ENCODE data around the gene SLC45A1. TPM values are rescaled to one million over a fixed set of nuclear protein-coding genes. Genes with fewer than 3 reads are reported as not detected.
"Not testable (repeated sequence)": the region's sequence is repeated elsewhere in the genome, so short reads cannot be mapped to it uniquely, and the experiment has no call there.

SLC45A1 gene
- total RNA-seq, 2 experiments from 2014 or later = 0.52 to 0.74 TPM

DNA sequence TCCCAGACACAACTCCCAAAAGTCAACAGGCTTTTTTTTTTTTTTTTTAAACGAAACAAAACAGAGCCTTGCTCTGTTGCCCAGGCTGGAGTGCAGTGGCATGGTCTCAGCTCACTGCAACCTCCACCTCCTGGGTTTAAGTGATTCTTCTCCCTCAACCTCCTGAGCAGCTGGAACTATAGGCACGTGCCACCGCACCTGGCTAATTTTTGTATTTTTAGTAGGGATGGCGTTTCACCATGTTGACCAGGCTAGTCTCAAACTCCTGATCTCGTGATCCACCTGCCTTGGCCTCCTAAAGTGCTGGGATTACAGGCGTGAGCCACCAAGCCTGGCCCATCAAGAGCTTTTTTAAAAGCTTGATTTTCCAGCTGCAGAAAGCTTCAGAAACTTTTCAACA is 62.4 kb downstream of the SLC45A1 start:
- CTCF ChIA-PET = interaction anchor here (0.6 kb wide), 2 partner anchors 11 to 838 kb away, joined by 4 read pairs; no protein-coding TSS in a partner anchor
- intact Hi-C loops (cut with micrococcal nuclease); H3K27ac Mint-ChIP-seq; H3K4me3 Mint-ChIP-seq; H3K27me3 Mint-ChIP-seq (ENCODE audit: low read depth); H3K36me3 Mint-ChIP-seq (ENCODE audit: low read depth); H3K9me3 Mint-ChIP-seq; DNase-seq: not testable (repeated sequence)
- H3K4me1 Mint-ChIP-seq (ENCODE audit: low read depth) = peaks cover 78% of the 10 kb centered on the region

DNA sequence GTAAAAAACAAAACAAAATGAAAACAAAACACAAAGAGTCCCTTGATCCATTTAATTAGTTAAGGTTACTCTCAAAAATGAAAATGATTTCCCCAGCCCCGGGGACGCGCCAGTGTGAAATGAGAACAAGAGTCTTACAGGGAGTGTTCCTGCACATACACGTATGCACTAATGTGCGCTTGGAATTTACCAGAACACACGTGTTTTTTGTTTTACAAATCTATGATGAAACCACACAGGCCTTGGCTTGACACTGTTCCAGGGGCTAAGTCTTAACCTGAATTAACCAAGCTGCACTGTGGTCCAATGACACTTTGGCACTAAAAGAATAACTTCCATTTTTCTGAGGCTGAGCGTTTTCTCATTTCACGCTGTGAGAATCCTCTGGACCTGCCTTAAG is 63.7 kb downstream of the SLC45A1 start:
- intact Hi-C loops (cut with micrococcal nuclease) = no loop called here
- H3K27me3 Mint-ChIP-seq (ENCODE audit: low read depth) = no peaks in the 10 kb centered on the region

GRCh38 chr1:8382051-8382505 is 64.2 kb downstream of the SLC45A1 start:
- Mint-ChIP-seq H3K4me1 (ENCODE audit: low read depth) (peaks cover 81% of the 10 kb centered on the region), H3K9me3 (no peaks in the 10 kb centered on the region), H3K4me3 (no peak overlapping the region), H3K27me3 (ENCODE audit: low read depth) (no peaks in the 10 kb centered on the region), H3K27ac (no peak overlapping the region), H3K36me3 (ENCODE audit: low read depth) (peaks cover 10% of the 10 kb centered on the region)
- intact Hi-C loops (cut with micrococcal nuclease) = no loop called here
- CTCF ChIA-PET = interaction anchor here (0.7 to 2.1 kb wide), 5 partner anchors 9 to 389 kb away, joined by 3 to 7 read pairs (median 4); no protein-coding TSS in a partner anchor
- DNase-seq = no peak

More for the DNA sequence above, 63.7 kb downstream of the SLC45A1 start:
- no peak for DNase-seq
- CTCF ChIA-PET = interaction anchor here (0.7 to 2.1 kb wide), 4 partner anchors 9 to 389 kb away, joined by 3 to 7 read pairs (median 4); no protein-coding TSS in a partner anchor
- peaks cover 78% of the 10 kb centered on the region for H3K4me1 Mint-ChIP-seq (ENCODE audit: low read depth)
- no peaks in the 10 kb centered on the region for H3K9me3 Mint-ChIP-seq
- no peak overlapping the region for H3K27ac Mint-ChIP-seq
- no peak overlapping the region for H3K4me3 Mint-ChIP-seq
- H3K36me3 Mint-ChIP-seq (ENCODE audit: low read depth) = peaks cover 10% of the 10 kb centered on the region

GRCh38 chr1:8382608-8383505 is 64.9 kb downstream of the SLC45A1 start:
- Mint-ChIP-seq H3K9me3 (no peaks in the 10 kb centered on the region), H3K27ac (peak overlapping the region; percentile 86), H3K27me3 (ENCODE audit: low read depth) (no peaks in the 10 kb centered on the region), H3K4me3 (peak overlapping the region; percentile 55), H3K36me3 (ENCODE audit: low read depth) (peaks cover 8% of the 10 kb centered on the region), H3K4me1 (ENCODE audit: low read depth) (peaks cover 83% of the 10 kb centered on the region)
- intact Hi-C loops (cut with micrococcal nuclease) = no loop called here
- CTCF ChIA-PET = interaction anchor here (0.9 to 2.1 kb wide), 4 partner anchors 8 to 344 kb away, joined by 3 to 7 read pairs (median 4); no protein-coding TSS in a partner anchor
- DNase-seq = no peak

DNA sequence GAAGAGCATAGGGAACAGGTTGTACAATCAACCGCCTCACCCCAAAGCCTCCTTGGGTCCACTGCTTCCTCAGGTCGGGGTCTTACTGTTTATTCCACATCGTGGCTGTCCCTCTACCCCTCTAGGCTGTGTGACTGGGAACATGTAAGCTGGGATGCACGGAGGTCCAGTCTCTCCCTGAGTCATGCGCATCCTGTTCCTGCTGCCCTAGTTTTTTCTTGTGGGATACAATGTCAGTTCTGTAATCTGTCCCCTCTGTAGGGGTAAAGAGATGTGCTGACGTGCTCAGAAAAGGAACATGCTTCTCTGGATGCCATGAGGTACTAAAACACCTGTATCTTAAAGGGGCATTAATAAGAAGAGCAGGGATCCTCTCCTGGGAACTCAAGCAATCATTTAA is 66.2 kb downstream of the SLC45A1 start:
- no peak overlapping the region for H3K4me3 Mint-ChIP-seq
- H3K9me3 Mint-ChIP-seq = no peaks in the 10 kb centered on the region
- H3K27ac Mint-ChIP-seq = peak overlapping the region; percentile 54
- peaks cover 13% of the 10 kb centered on the region for H3K36me3 Mint-ChIP-seq (ENCODE audit: low read depth)
- DNase-seq = no peak
- CTCF ChIA-PET = no interaction called here
- no peaks in the 10 kb centered on the region for H3K27me3 Mint-ChIP-seq (ENCODE audit: low read depth)
- H3K4me1 Mint-ChIP-seq (ENCODE audit: low read depth) = peaks cover 77% of the 10 kb centered on the region
- intact Hi-C loops (cut with micrococcal nuclease) = no loop called here

DNA sequence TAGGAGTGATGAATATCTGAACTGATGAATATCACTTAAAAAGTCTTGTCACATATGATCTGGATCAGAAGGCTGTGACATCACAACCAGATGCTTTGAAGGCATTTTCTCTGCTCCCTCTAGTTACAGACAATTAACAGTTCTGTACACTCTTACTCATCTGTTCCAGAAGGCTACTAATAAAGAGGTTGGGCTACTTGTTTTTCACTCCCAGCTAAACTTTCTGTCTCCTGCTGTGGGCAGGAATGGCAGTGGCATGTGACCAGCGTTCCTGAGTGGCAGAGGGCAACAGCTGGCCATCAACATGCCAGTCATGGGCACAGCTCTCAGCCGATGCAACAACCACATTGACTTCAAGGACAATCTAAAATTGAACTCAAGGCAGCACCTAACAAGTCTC is 66.7 kb downstream of the SLC45A1 start:
- CTCF ChIA-PET = no interaction called here
- intact Hi-C loops (cut with micrococcal nuclease) = no loop called here

DNA sequence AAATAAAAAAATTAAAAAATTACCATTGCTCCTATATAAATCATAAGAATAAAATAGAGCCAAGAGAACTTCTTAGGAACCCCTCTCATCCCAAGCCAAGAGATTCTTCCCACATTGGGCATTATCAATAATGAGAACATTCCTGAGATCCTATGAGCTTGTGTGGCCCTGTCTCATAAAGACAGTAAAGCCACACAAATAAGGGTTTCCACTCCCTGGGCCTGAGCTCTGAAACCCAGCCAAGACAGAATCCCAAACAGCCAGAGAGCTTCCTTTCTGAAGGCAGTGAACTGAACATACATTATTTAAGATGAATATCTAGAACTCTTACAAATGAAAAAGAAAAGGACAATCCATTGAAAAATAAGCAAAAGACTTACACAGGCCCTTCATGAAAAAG is 68.3 kb downstream of the SLC45A1 start:
- DNase-seq = no peak
- CTCF ChIA-PET = interaction anchor here (1.1 kb wide), 1 partner anchor 8 kb away, joined by 4 read pairs; no protein-coding TSS in a partner anchor
- peaks cover 19% of the 10 kb centered on the region for H3K36me3 Mint-ChIP-seq (ENCODE audit: low read depth)
- H3K9me3 Mint-ChIP-seq = no peaks in the 10 kb centered on the region
- H3K4me3 Mint-ChIP-seq = no peak overlapping the region
- intact Hi-C loops (cut with micrococcal nuclease) = no loop called here
- no peaks in the 10 kb centered on the region for H3K27me3 Mint-ChIP-seq (ENCODE audit: low read depth)
- H3K27ac Mint-ChIP-seq = no peak overlapping the region
- H3K4me1 Mint-ChIP-seq (ENCODE audit: low read depth) = peaks cover 79% of the 10 kb centered on the region

More for the DNA sequence above, 66.7 kb downstream of the SLC45A1 start:
- H3K4me3 Mint-ChIP-seq = no peak overlapping the region
- DNase-seq = no peak
- H3K36me3 Mint-ChIP-seq (ENCODE audit: low read depth) = peaks cover 15% of the 10 kb centered on the region
- no peaks in the 10 kb centered on the region for H3K27me3 Mint-ChIP-seq (ENCODE audit: low read depth)
- H3K9me3 Mint-ChIP-seq = no peaks in the 10 kb centered on the region
- peaks cover 77% of the 10 kb centered on the region for H3K4me1 Mint-ChIP-seq (ENCODE audit: low read depth)
- H3K27ac Mint-ChIP-seq = peak overlapping the region; percentile 54

GRCh38 chr1:8388732-8389562 is 71.0 kb downstream of the SLC45A1 start:
- no peaks in the 10 kb centered on the region for H3K27me3 Mint-ChIP-seq (ENCODE audit: low read depth)
- peaks cover 82% of the 10 kb centered on the region for H3K4me1 Mint-ChIP-seq (ENCODE audit: low read depth)
- H3K4me3 Mint-ChIP-seq = no peak overlapping the region
- no peak for DNase-seq
- intact Hi-C loops (cut with micrococcal nuclease) = no loop called here
- no peaks in the 10 kb centered on the region for H3K9me3 Mint-ChIP-seq
- CTCF ChIA-PET = interaction anchor here (0.6 kb wide), 1 partner anchor 14 kb away, joined by 3 read pairs; no protein-coding TSS in a partner anchor
- peak overlapping the region; percentile 4 for H3K27ac Mint-ChIP-seq
- peaks cover 15% of the 10 kb centered on the region for H3K36me3 Mint-ChIP-seq (ENCODE audit: low read depth)

- H3K9me3 Mint-ChIP-seq = no peaks in the 10 kb centered on the region
- H3K27me3 Mint-ChIP-seq (ENCODE audit: low read depth) = no peaks in the 10 kb centered on the region
- H3K27ac Mint-ChIP-seq = peak overlapping the region; percentile 57
- intact Hi-C loops (cut with micrococcal nuclease) = loop anchor here (10.0 kb wide), 2 partner anchors 425 to 485 kb away; partner anchors contain the start of genes ENO1 and RERE
- H3K4me3 Mint-ChIP-seq = no peak overlapping the region
- peaks cover 13% of the 10 kb centered on the region for H3K36me3 Mint-ChIP-seq (ENCODE audit: low read depth)
- DNase-seq = peak; percentile 68
- CTCF ChIA-PET = interaction anchor here (0.7 to 1.3 kb wide), 2 partner anchors 8 to 132 kb away, joined by 3 to 4 read pairs; no protein-coding TSS in a partner anchor
- H3K4me1 Mint-ChIP-seq (ENCODE audit: low read depth) = peaks cover 81% of the 10 kb centered on the region
Measured at GRCh38 chr1:8389958-8390535, 72.1 kb downstream of the SLC45A1 start.

DNA sequence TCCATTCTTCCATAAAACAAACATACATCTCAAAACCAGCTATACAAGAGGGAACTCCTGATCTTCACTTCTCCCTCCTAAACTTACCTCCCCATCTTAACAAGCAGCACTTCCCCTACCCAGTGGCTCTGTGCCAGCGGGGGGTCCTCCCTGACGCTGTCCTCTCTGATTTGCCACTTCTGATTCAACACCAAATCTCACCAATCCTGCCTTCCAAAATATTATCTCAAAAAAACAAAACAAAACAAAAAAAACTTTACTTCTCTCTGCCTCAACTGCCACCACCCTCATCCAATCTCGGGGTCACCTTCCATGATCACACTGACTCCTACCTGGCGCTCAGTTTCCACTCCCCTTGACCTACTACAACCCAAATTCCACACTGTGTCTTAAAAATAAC is 72.8 kb downstream of the SLC45A1 start:
- H3K36me3 Mint-ChIP-seq (ENCODE audit: low read depth) = peaks cover 17% of the 10 kb centered on the region
- peaks cover 84% of the 10 kb centered on the region for H3K4me1 Mint-ChIP-seq (ENCODE audit: low read depth)
- no peak for DNase-seq
- peak overlapping the region; percentile 47 for H3K27ac Mint-ChIP-seq
- CTCF ChIA-PET = interaction anchor here (0.7 to 1.3 kb wide), 2 partner anchors 9 to 131 kb away, joined by 3 to 4 read pairs; no protein-coding TSS in a partner anchor
- H3K9me3 Mint-ChIP-seq = no peaks in the 10 kb centered on the region
- H3K4me3 Mint-ChIP-seq = no peak overlapping the region
- no peaks in the 10 kb centered on the region for H3K27me3 Mint-ChIP-seq (ENCODE audit: low read depth)
- intact Hi-C loops (cut with micrococcal nuclease) = loop anchor here (10.0 kb wide), 2 partner anchors 424 to 484 kb away; partner anchors contain the start of genes ENO1 and RERE

DNA sequence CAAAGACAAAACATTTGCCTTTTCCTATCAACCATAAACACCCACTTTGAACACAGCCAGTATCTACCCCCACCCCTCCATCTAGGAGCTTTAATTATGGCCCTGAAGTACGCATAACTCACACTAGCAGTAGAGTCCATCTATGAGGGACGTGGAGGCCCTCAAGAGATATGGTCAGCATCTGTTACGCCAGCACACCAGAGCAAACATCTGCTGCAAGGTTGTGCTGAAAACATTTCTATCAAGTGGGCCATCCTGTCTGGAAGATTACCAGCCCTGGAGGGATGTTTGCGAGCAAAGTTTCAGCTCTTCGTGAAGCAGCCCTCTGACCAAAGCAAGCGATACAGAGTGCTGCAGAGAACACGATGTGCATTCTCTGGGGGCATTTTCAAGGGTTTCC is 74.6 kb downstream of the SLC45A1 start:
- intact Hi-C loops (cut with micrococcal nuclease) = loop anchor here (10.0 kb wide), 2 partner anchors 422 to 482 kb away; partner anchors contain the start of genes ENO1 and RERE
- H3K27ac Mint-ChIP-seq = peak overlapping the region; percentile 4
- CTCF ChIA-PET = interaction anchor here (1.1 kb wide), 1 partner anchor 17 kb away, joined by 3 read pairs; no protein-coding TSS in a partner anchor
- H3K9me3 Mint-ChIP-seq = no peaks in the 10 kb centered on the region
- no peak for DNase-seq
- peaks cover 88% of the 10 kb centered on the region for H3K4me1 Mint-ChIP-seq (ENCODE audit: low read depth)
- peaks cover 16% of the 10 kb centered on the region for H3K36me3 Mint-ChIP-seq (ENCODE audit: low read depth)
- H3K27me3 Mint-ChIP-seq (ENCODE audit: low read depth) = no peaks in the 10 kb centered on the region
- no peak overlapping the region for H3K4me3 Mint-ChIP-seq
